HG03432 (cell line): ENCODE results near the gene CPLX1.
"Not testable (repeated sequence)": the region's sequence is repeated elsewhere in the genome, so short reads cannot be mapped to it uniquely, and the experiment has no call there.

Experiments used
- ATAC-seq: cut with Tn5 transposase; IDR thresholded peaks from one replicate; pipeline ENCODE4 v1.9.1; 2021; ENCODE audit warnings: mild to moderate bottlenecking, moderate library complexity; ENCODE audit not compliant: unreplicated experiment

The CPLX1 gene

GRCh38 chr4:821631-822030 lies 4.3 kb downstream of the CPLX1 start:
- ATAC-seq: no peak

DNA sequence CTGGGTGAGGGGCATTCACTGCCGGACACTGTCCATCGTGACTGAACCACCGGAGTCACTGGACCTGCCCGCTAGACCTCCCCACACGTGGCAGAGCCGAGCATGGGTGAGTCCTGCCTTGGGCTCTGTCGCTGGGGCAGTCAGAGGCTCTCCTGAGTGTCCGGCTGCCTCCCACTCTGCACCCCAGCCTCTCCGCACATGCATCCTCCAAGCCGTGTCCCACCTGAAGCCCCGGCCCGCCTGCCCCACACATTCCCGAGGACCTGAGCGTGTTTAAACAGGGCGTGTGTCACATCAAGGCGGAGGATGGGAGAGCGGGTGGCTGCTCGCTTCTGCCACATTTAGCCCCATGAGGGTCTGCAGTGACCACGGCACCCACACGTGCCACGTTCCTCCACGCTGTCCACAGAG lies 4.7 kb downstream of the CPLX1 start:
- no peak for ATAC-seq

DNA sequence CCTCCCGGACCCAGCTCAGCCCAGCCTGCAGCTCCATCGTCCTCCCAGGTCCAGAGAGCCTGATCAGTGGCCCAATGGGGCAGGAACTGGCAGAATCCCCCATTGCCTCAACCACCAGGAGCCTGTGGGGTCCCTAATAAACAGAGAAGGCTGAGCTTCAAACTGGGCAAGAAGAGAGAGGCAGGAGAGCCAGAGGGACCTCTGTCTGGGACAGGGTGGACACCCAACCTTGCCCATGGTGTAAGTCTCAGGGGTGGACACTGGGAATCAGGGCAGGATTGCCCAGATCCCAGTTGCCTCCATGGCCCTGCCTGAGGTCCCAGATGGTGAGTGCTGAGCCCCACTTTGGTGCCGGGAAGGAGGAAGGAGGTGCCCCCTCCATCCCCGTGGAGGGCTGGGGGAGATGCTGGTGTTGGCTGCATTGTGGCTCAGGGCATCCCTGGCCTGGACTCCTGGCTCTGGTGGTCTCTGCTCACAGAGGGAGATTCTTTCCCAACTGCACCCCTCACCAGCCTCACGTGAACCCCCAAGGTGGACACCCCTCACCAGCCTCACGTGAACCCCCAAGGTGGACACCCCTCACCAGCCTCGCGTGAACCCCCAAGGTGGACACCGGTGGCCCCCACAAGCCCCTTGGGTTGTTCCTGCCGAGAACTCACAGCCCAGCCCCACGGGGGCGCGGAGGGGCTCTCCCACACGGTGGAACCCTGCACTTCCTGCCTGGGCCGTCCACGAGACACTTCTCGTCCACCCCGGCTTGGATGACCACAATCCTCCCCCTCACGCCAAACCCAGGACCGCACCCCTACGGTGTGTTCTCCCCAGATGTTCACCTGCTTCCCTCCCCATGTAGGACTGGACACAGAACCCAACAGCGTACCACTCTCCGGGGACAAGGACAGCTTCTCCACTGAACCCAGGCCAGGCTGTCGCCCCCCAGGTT lies 5.4 kb downstream of the CPLX1 start:
- ATAC-seq: no peak

- no peak for ATAC-seq
These were observed 6.3 kb downstream of the CPLX1 start for GRCh38 chr4:819401-820229.

DNA sequence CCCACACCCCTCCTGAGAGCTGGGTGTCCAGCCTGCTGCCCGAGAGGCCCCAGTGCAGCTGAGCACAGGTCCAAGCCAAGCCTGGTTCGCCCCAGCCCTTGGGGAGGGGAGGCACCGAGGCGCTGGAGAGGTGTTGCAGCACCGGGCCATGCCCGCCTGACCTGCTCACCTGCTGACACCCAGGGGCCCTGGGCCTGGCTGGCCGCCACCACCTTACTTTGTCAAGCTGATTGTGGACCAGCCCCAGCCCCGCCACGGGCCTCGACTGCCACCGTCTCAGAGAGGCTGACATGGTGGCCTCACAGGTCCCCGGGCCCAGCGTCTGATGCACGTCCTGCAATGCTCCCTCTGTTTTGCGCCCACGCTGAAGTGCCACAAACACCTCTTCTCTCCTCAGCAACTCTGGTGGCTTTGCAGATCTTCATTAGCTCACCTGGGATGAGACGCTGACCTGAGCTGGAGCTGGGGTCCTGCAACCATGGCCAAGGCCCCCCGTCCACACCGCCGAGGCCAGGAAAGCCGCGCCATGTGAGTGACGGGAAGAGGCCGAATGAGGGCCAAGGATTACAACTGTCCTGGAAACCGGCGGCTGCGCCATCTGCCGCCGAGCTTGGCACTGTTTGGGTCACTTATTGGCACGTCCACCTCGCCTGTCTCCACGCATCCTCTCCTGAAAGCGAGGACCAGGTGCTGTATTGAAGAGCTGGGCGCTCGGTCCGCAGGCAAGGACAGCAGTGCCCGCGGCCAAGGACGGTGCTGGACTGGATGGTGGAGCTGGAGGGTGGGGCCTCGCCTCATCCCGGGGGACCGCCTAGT lies 7.6 kb downstream of the CPLX1 start:
- ATAC-seq: no peak

DNA sequence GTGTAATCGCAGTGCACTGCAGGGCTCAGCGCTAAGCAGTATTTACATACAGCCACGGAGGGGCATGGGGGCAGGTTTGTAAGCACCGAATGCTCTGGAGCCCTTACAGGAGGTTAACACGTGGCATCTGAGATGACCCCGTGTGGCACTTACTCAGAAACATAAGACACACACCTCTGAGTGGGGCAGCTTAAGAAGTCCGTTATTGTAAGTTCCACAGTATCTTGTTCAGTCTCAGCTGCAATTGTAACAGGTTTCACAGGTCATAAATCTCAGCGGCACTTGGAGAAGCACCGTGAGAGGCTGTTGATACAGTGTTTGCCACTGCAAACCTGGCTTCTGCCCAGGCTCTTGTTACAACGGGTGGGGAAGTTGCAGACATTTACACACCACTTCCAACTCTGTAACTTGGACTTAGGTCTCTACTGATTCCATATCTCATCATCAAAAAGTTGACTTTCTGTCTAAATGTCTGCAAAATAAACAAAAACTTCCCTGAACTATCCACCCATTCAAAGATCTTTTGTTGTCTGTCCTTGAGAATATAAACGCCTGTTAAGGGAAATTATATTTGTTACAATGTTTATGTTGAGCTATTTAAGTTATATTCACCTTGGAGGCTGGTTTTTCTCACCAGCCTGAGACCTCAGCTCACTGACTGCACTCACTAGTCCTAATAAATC lies 10.3 kb downstream of the CPLX1 start:
- no peak for ATAC-seq

DNA sequence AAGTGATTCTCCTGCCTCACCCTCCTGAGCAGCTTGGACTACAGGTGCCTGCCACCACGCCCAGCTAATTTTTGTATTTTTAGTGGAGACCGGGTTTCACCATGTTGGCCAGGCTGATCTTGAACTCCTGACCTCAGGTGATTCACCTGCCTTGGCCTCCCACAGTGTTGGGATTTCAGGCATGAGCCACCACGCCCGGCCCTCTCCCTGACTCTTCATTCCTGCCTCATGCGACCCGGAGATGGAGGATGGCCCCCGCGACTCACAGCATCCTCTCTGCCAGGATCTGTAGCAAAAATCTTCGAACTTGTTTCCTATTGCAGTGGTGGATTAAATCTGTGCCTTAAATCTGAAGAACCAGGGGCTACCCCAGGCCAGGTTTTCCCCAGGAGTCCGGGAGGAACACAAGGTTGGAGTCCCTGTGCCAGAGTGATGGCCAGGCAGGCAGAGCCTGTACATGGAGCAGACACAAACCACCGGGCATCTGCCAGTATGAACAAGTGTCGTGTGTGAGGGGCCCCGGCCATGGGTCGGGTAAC lies 11.5 kb downstream of the CPLX1 start:
- no peak for ATAC-seq

GRCh38 chr4:813900-814299 lies 12.0 kb downstream of the CPLX1 start:
- no peak for ATAC-seq

- no peak for ATAC-seq
These were observed 16.9 kb downstream of the CPLX1 start for GRCh38 chr4:808860-809570.

DNA sequence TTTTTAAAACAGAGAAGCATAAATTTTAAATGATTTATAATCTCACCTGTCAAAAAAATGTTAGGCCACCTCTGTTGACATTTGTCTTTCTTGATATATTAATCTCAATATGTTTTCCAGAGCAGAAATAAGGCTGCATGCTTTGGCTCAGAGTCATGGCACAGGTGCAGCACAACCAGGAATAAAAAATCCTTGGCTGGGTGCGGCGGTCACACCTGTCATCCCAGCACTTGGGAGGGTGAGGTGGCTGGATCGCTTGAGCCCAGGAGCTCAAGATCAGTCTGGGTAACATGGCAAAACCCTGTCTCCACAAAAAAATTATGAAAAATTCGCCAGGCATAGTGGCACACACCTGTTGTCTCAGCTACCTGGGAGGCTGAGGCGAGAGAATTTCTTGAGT lies 18.1 kb downstream of the CPLX1 start:
- ATAC-seq: no peak

DNA sequence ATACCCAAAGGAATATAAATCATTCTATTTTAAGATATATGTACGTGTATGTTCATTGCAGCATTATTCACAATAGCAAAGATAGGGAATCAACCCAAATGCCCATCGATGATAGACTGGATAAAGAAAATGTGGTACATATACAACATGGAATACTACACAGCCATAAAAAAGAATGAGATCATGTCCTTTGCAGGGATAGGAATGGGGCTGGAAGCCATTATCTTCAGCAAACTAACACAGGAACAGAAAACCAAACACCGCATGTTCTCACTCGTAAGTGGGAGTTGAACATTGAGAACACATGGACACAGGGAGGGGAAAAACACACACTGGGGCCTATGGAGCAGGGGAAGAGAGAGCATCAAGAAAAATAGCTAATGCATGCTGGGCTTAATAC lies 18.9 kb downstream of the CPLX1 start:
- ATAC-seq: not testable (repeated sequence)

DNA sequence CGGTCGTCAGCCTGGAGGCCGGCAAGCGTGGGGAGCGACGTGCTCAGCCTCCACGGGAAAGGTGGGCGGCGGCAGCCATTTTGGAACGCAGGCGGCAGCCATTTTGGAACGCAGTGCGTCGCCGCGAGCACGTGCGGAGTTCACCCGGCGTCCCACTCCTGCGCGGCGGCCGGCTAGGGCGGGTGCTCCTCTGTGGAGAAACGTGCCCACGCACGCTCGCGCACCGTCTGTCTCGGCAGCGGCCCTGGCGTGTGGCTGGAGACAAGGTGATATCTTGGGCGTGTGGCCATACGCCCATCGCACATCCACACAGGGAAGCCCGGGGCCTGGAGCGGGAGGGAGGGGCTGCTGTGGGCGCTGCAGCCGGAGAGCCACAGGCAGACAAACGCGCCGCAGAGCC lies 21.1 kb downstream of the CPLX1 start:
- no peak for ATAC-seq

DNA sequence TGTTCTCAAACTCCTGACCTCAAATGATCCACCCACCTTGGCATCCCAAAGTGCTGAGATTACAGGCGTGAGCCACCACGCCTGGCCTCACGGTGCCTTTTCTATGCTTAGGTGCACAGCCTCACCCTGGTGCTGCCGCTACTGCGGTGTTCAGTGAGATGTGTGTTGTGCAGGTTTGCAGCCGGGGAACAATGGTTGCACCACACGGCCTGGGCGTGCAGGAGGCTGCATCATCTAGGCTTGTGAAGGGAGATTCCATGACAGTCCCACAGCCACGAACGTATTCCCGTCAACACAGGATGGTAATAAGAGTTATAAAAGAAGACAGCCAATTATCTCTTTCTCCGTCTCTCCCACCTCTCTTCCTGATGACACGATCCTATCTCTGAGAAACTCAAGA lies 22.0 kb downstream of the CPLX1 start:
- no peak for ATAC-seq

DNA sequence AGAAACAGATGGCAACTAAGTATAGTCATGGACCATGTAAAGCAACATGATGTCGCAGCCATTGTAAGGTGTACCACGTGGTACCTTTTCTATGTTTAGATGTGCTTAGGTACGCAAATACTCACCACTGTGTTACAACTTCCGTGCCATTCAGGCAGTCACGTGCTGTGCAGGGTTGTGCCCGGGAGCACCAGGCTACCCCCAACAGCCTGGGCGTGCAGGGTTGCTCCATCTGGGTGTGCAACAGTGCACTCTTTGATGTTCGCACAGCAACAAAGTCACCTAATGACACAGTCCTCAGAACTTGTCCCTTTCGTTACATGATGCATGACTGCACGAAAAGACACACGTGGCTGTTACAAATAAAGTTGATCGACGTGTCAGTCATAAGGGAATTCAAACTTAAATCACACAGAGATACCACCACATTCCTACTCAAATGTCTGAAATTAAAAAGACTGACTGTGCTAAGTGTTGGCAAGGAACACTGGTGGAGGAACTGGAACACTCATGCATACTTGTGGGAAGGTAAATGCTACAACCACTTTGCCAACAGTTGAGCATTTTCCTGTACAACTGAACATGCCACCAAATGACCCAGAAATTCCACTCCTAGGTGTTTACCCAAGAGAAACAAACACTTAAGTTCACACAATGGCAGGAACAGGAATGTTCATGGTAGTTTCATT lies 24.3 kb downstream of the CPLX1 start:
- no peak for ATAC-seq

- ATAC-seq: no peak
These were observed 28.9 kb downstream of the CPLX1 start for GRCh38 chr4:797066-797465.

GRCh38 chr4:796206-796605 lies 29.7 kb downstream of the CPLX1 start:
- ATAC-seq: no peak

DNA sequence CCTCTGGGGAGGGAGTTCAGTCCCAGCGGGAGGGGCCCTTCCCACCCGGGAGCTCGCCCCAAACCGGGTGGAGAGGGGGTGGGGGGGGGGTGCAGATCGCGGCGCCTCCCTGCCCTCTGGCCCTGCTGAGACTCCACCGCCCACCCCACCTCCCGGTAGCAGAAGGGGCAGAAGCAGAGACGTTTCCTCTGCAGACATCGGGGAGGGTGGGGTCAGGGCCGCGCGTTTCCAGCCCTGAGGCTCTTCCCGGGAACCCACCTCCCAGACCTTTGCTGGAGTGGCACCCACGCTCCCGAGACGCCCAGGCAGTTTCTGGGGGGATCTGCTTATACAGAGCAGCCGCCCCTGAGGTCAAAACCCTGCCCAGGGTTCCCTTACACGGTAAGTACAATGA lies 30.2 kb downstream of the CPLX1 start:
- no peak for ATAC-seq

GRCh38 chr4:794900-795725 lies 30.8 kb downstream of the CPLX1 start:
- no peak for ATAC-seq
